DND-41 (cell line): ENCODE measurements around the gene HP.

Experiments
- ATAC-seq: fragments of 200-7000 bp; cut with Tn5 transposase; 3 replicates; pipeline ENCODE4 v1.9.1; 2021; ENCODE audit warnings: low read depth; ENCODE audit not compliant: insufficient read depth
- DNase-seq: peaks from one replicate; pipeline ENCODE4 v3.0.0-alpha.2; 2020
- H2AFZ ChIP-seq: 2 replicates; pipeline ENCODE4 v1.6.0; 2012; ENCODE audit warnings: low read depth, low read length
- H3K27ac ChIP-seq: 2 replicates; pipeline ENCODE4 v1.5.1; 2012; ENCODE audit warnings: low read length, inconsistent platforms
- H3K27me3 ChIP-seq: fragments of 200-600 bp; sonication (generic); 2 replicates; pipeline ENCODE4 v1.6.0; 2012; ENCODE audit warnings: low read length, mild to moderate bottlenecking, inconsistent platforms; ENCODE audit not compliant: insufficient read depth, poor library complexity
- H3K36me3 ChIP-seq: 2 replicates; pipeline ENCODE4 v1.5.1; 2012; ENCODE audit warnings: low read length, inconsistent platforms; ENCODE audit not compliant: insufficient read depth
- H3K4me1 ChIP-seq: 2 replicates; pipeline ENCODE4 v1.5.1; 2012; ENCODE audit warnings: mild to moderate bottlenecking, low read length; ENCODE audit not compliant: insufficient read depth
- H3K4me2 ChIP-seq: 2 replicates; pipeline ENCODE4 v1.6.0; 2012; ENCODE audit warnings: mild to moderate bottlenecking, moderate library complexity, low read length, inconsistent platforms; ENCODE audit not compliant: insufficient read depth
- H3K4me3 ChIP-seq, 2 experiments: fragments of 200-600 bp in 1 of 2; shearing (Covaris generic) in 1 of 2; 2 replicates each; pipeline ENCODE4 v1.5.1; 2012 to 2016; ENCODE audit warnings: inconsistent platforms in 2 of 2, low read length in 2 of 2, mild to moderate bottlenecking in 2 of 2, low read depth in 1 of 2, moderate library complexity in 1 of 2
- H3K79me2 ChIP-seq: 2 replicates; pipeline ENCODE4 v1.6.0; 2012; ENCODE audit warnings: low read length, inconsistent platforms; ENCODE audit not compliant: insufficient read depth
- H3K9ac ChIP-seq: 2 replicates; pipeline ENCODE4 v1.6.0; 2012; ENCODE audit warnings: low read depth, mild to moderate bottlenecking, inconsistent platforms, low read length, moderate library complexity
- H3K9me3 ChIP-seq: 2 replicates; pipeline ENCODE4 v1.5.1; 2012; ENCODE audit warnings: low read length, moderate library complexity, mild to moderate bottlenecking, inconsistent platforms; ENCODE audit not compliant: insufficient read depth, severe bottlenecking
- H4K20me1 ChIP-seq: 2 replicates; pipeline ENCODE4 v1.6.0; 2012; ENCODE audit warnings: low read length; ENCODE audit not compliant: insufficient read depth
- CTCF ChIP-seq: IDR thresholded peaks from 2 replicates; pipeline ENCODE4 v1.5.1; 2012; ENCODE audit warnings: borderline replicate concordance, low read length, moderate library complexity, mild to moderate bottlenecking; ENCODE audit not compliant: poor library complexity, severe bottlenecking; ENCODE audit errors: extremely low read depth
- EZH2 ChIP-seq: IDR thresholded peaks from 3 replicates; pipeline ENCODE4 v1.6.1; 2012; ENCODE audit warnings: borderline replicate concordance, low read depth, mild to moderate bottlenecking, moderate library complexity, low read length, inconsistent platforms; ENCODE audit not compliant: severe bottlenecking

HP gene

DNA sequence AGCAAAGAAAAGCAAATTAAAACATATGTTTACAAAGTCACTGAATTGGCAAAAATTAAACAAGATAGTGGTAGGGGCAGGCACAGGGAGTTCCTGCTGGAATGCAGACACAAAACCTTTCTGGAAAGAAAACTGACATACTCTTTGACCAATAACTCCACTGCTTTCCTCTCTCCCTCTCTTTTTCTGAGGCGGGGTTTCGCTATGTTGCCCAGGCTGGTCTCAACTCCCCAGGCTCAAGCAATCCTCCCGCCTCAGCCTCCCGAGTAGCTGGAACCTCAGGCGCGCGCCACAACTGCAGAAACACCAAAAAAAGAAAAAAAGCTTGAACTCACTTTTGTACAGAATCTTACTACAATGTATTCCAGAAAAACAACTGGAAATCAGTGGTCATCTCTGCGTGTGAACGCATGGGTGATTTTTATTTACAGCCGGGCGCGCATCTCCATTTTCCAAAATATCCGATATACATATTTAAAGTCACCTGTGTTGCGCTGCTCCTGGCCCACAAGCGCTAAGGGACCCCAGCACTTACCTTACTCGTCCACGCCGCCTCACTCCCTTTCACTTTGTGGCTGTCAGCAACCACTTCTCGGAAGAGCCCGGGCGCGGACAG lies 38.6 kb downstream of the HP start:
- Histone ChIP-seq H3K36me3 (peaks cover 56% of the 10 kb centered on the region), H3K27me3 (no peaks in the 10 kb centered on the region), H4K20me1 (peaks cover 8% of the 10 kb centered on the region; the same call in 1 of the 2 replicates), H3K27ac (peak overlapping the region; percentile 78), H3K9ac (peak overlapping the region; percentile 77), H3K79me2 (peaks cover 71% of the 10 kb centered on the region), H3K4me3 (peak overlapping the region; percentile 83 to 86), H3K4me1 (peaks cover 46% of the 10 kb centered on the region), H3K9me3 (no peaks in the 10 kb centered on the region), H3K4me2 (peak overlapping the region; percentile 94), H2AFZ (peak overlapping the region; percentile 93)
- TF ChIP-seq CTCF: no peak
- no peak for TF ChIP-seq EZH2
- ATAC-seq (no peak; the same call in 1 of the 3 replicates), DNase-seq (peak; percentile 25)

DNA sequence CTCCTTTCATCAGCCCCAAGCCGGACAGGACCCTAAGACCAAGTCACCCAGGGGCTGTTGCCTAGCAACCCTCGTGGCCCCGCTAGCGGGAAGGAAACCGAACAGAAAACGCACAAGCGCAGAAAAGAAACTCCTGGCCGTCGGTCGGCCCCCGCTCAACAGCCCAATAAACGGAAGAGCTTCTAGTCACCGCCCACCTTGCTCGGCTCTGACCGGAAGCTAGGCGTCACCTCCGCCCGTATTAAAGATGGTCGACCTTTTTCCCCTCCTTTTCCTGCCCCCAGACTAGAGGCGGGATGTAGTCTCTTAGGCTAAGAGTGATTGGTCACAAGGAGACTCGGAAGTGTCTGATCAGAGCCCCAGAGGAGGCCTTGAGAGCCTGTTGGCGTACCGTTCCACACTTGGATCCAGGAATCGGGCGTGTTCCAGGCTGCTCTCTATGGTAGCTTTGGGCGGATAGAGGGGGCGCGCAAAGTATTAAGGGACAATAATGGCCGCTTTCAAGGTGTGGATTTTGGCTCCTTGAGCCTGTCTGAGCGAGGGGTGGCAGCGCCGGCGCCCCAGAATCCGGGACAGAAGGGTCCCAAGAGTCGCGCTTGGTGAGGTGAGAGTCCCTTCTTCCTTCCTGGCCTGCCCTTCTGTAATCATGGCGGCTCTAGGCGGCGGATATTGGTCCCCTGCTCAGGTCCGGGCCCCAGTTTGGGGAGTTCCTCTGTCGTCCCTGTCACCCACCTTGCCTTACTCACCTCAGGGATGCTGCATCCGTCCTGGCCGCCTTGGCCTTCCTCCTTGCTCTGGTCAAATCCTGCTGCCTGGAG lies 39.4 kb downstream of the HP start, which contains the start of the genes DHX38 and TXNL4B:
DHX38 (plus strand) TSS at position 400 of the 818 bp plus-strand sequence. CDS start 2,311 bp downstream, outside the sequence.
TXNL4B (minus strand) TSS at position 173 of the 818 bp plus-strand sequence. CDS start 2,871 bp downstream, outside the sequence.
- Histone ChIP-seq H3K4me2 (peak within 1 kb of the TSS; percentile 94), H3K36me3 (peaks cover 55% of the 10 kb centered on the region), H4K20me1 (peaks cover 8% of the 10 kb centered on the region; the same call in 1 of the 2 replicates), H3K9me3 (no peaks in the 10 kb centered on the region), H3K79me2 (peaks cover 71% of the 10 kb centered on the region), H3K9ac (peak within 1 kb of the TSS; percentile 77), H3K27ac (peak within 1 kb of the TSS; percentile 84), H3K4me3 (peak within 1 kb of the TSS; percentile 83 to 86), H2AFZ (peak within 1 kb of the TSS; percentile 93), H3K27me3 (no peaks in the 10 kb centered on the region), H3K4me1 (peaks cover 46% of the 10 kb centered on the region)
- DNase-seq (peak; percentile 96), ATAC-seq (peak; percentile 97)
- TF ChIP-seq CTCF: no peak

GRCh38 chr16:72094266-72094610 lies 39.9 kb downstream of the HP start:
- peak; percentile 33 for DNase-seq
- Histone ChIP-seq H3K79me2 (peaks cover 71% of the 10 kb centered on the region), H3K27me3 (no peaks in the 10 kb centered on the region), H2AFZ (peak overlapping the region; percentile 86), H3K9ac (peak overlapping the region; percentile 77), H3K4me1 (peaks cover 46% of the 10 kb centered on the region), H3K36me3 (peaks cover 55% of the 10 kb centered on the region), H3K4me3 (peak overlapping the region; percentile 83 to 86), H3K4me2 (peak overlapping the region; percentile 89), H3K27ac (peak overlapping the region; percentile 84), H3K9me3 (no peaks in the 10 kb centered on the region), H4K20me1 (peaks cover 11% of the 10 kb centered on the region; the same call in 1 of the 2 replicates)
- ATAC-seq: peak; percentile 1; the same call in 2 of the 3 replicates
- no peak for TF ChIP-seq CTCF
